DOHH2 (cell line): ENCODE results near the gene APOC3.

ENCODE experiments used
- CTCF ChIP-seq: fragments of 200-600 bp; sonication (generic); IDR thresholded peaks from one replicate; pipeline ENCODE4 v1.5.1; 2014; ENCODE audit warnings: antibody characterized with exemption, mild to moderate bottlenecking, low read depth, low read length; ENCODE audit not compliant: poor library complexity, severe bottlenecking
- EZH2phosphoT487 ChIP-seq: fragments of 200-600 bp; sonication (generic); IDR thresholded peaks from 2 replicates; pipeline ENCODE4 v1.6.1; 2017; ENCODE audit warnings: borderline replicate concordance, mild to moderate bottlenecking, antibody characterized with exemption, low read length, moderate library complexity, mixed read lengths

DNA sequence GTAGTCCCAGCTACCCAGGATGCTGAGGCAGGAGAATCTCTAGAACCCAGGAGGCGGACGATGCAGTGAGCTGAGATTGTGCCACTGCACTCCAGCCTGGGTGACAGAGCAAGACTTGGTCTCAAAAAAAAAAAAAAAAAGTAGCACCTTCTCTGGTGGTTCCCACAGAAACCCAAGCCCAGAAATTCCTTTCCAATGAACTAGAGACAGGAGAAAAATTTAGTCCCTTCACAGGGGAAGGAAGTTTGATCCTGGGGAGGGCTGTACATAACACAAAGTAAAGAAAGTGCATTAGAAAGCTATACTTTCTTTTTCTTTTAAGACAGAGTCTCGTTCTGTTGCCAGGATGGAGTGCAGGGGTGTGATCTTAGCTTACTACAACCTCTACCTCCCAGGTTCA is 33.2 kb downstream of the APOC3 start:
- no peak for TF ChIP-seq CTCF
- TF ChIP-seq EZH2phosphoT487 = no peak
